SK-N-SH (cell line): ENCODE measurements around the gene OR5H2. TPM values are rescaled to one million over a fixed set of nuclear protein-coding genes. Genes with fewer than 3 reads are reported as not detected.

Experiments used
- CTCF ChIA-PET: fragments of 300-600, 350-600 bp; formaldehyde crosslinking; extraction: SDS; loops from one replicate; lab custom pipeline; 2021; lab: Yijun Ruan, JAX
- POLR2A ChIA-PET: fragments of 350-600 bp; sonication (Branson Sonifier 250); formaldehyde crosslinking; extraction: SDS; loops from one replicate; lab custom pipeline; 2020; ENCODE audit warnings: antibody characterized with exemption, inconsistent platforms; lab: Yijun Ruan, JAX
- DNase-seq: peaks from one replicate; pipeline ENCODE4 v3.0.0; 2012
- H2AFZ ChIP-seq: fragments of 200-600 bp; sonication (generic); 2 replicates; pipeline ENCODE4 v1.8.1; 2016; ENCODE audit warnings: antibody characterized with exemption, mild to moderate bottlenecking, low read depth
- H3F3A ChIP-seq: fragments of 200-600 bp; sonication (generic); replicated peaks from 2 replicates; pipeline ENCODE3; 2016; ENCODE audit warnings: antibody characterized with exemption, mild to moderate bottlenecking; ENCODE audit not compliant: insufficient read depth
- H3K27ac ChIP-seq, 2 experiments: fragments of 200-500 bp in 1 of 2; fragments of 200-600 bp in 1 of 2; sonication (Bioruptor generic) in 1 of 2; sonication (generic), shearing (Covaris generic) in 1 of 2; 2 replicates each; pipeline versions ENCODE4 v1.5.1 to v1.6.1; 2014 to 2016; ENCODE audit warnings: low read depth in 2 of 2, inconsistent platforms in 1 of 2, low read length in 1 of 2, mild to moderate bottlenecking in 1 of 2, mixed read lengths in 1 of 2
- H3K27me3 ChIP-seq: fragments of 200-600 bp; sonication (generic), shearing (Covaris generic); 2 replicates; pipeline ENCODE4 v1.6.1; 2016; ENCODE audit warnings: mixed run types; ENCODE audit not compliant: insufficient read depth
- H3K36me3 ChIP-seq, 2 experiments: fragments of 200-500 bp in 1 of 2; fragments of 200-600 bp in 1 of 2; sonication (Bioruptor generic) in 1 of 2; sonication (generic) in 1 of 2; replicated peaks in 1 of 2; 2 replicates each; pipeline versions ENCODE3 to v1.5.1; 2014 to 2016; ENCODE audit warnings: low read length in 1 of 2, mild to moderate bottlenecking in 1 of 2; ENCODE audit not compliant: insufficient read depth in 2 of 2, control insufficient read depth in 1 of 2
- H3K4me1 ChIP-seq, 2 experiments: fragments of 200-500 bp in 1 of 2; fragments of 200-600 bp in 1 of 2; sonication (Bioruptor generic) in 1 of 2; sonication (generic), shearing (Covaris generic) in 1 of 2; 2 replicates each; pipeline versions ENCODE4 v1.5.1 to v1.6.1; 2014 to 2016; ENCODE audit warnings: low read depth in 1 of 2, low read length in 1 of 2, mixed run types in 1 of 2; ENCODE audit not compliant: insufficient read depth in 2 of 2, control insufficient read depth in 1 of 2
- H3K4me2 ChIP-seq: fragments of 200-600 bp; sonication (generic), shearing (Covaris generic); 2 replicates; pipeline ENCODE4 v1.6.1; 2017; ENCODE audit warnings: mixed run types
- H3K4me3 ChIP-seq, 2 experiments: fragments of 200-500 bp in 1 of 2; fragments of 200-600 bp in 1 of 2; sonication (Bioruptor generic) in 1 of 2; sonication (generic), shearing (Covaris generic) in 1 of 2; 2 replicates each; pipeline versions ENCODE4 v1.5.1 to v1.8.1; 2014 to 2016; ENCODE audit warnings: low read depth in 2 of 2, inconsistent platforms in 1 of 2, low read length in 1 of 2, mild to moderate bottlenecking in 1 of 2, mixed read lengths in 1 of 2, moderate library complexity in 1 of 2
- H3K79me2 ChIP-seq: fragments of 200-600 bp; sonication (generic); 2 replicates; pipeline ENCODE4 v1.8.1; 2017; ENCODE audit warnings: mild to moderate bottlenecking; ENCODE audit not compliant: insufficient read depth
- H3K9ac ChIP-seq: fragments of 200-600 bp; sonication (generic); 2 replicates; pipeline ENCODE4 v1.6.1; 2017; ENCODE audit warnings: mixed run types
- H3K9me2 ChIP-seq: fragments of 200-600 bp; sonication (generic); 2 replicates; pipeline ENCODE4 v1.6.1; 2017; ENCODE audit warnings: mixed run types
- H3K9me3 ChIP-seq: fragments of 200-600 bp; sonication (generic); 2 replicates; pipeline ENCODE4 v1.6.1; 2017; ENCODE audit warnings: mixed run types, mild to moderate bottlenecking, moderate library complexity
- H4K20me1 ChIP-seq: fragments of 200-600 bp; sonication (generic); 2 replicates; pipeline ENCODE4 v1.6.1; 2017; ENCODE audit warnings: mild to moderate bottlenecking, mixed run types; ENCODE audit not compliant: insufficient read depth
- FOXM1 ChIP-seq: IDR thresholded peaks from 2 replicates; pipeline ENCODE4 v1.4.0; 2012; ENCODE audit warnings: low read depth, mild to moderate bottlenecking
- GATA2 ChIP-seq: sonication (generic); formaldehyde crosslinking; IDR thresholded peaks from 2 replicates; pipeline ENCODE4 v1.5.0; 2020; ENCODE audit warnings: mild to moderate bottlenecking, missing genetic modification reagents
- JUND ChIP-seq: IDR thresholded peaks from 2 replicates; pipeline ENCODE4 v1.4.0; 2012
- MXI1 ChIP-seq: IDR thresholded peaks from 2 replicates; pipeline ENCODE4 v1.6.1; 2012; ENCODE audit warnings: mild to moderate bottlenecking, low read depth, low read length, improper control_type of control experiment
- NFIC ChIP-seq: IDR thresholded peaks from 2 replicates; pipeline ENCODE4 v1.4.0; 2012; ENCODE audit warnings: borderline replicate concordance
- NRF1 ChIP-seq: IDR thresholded peaks from 2 replicates; pipeline ENCODE4 v1.6.1; 2012; ENCODE audit warnings: low read depth, mild to moderate bottlenecking, low read length
- RAD21 ChIP-seq: IDR thresholded peaks from 2 replicates; pipeline ENCODE4 v1.6.1; 2012; ENCODE audit warnings: mild to moderate bottlenecking, low read length
- RFX5 ChIP-seq: IDR thresholded peaks from 2 replicates; pipeline ENCODE4 v1.6.1; 2012; ENCODE audit warnings: mild to moderate bottlenecking, improper control_type of control experiment, low read length
- TCF12 ChIP-seq: IDR thresholded peaks from 2 replicates; pipeline ENCODE4 v1.4.0; 2012
- WGBS: methylation state at CpG from one replicate; pipeline ENCODE4 v1.1.6; 2017; ENCODE audit warnings: low lambda C conversion rate; 5-methylcytosine and 5-hydroxymethylcytosine counted together
- polyA plus RNA-seq, 3 experiments: library from polyadenylated mRNA; depleted of rRNA; stranded (reverse); fragments of >200 nt; gene quantifications; 2 replicates each; pipeline ENCODE4 v1.2.3, GENCODE V29; 2012
- TF ChIP-seq, protein P1 (sequence below): IDR thresholded peaks from 2 replicates; pipeline ENCODE4; 2012
- TF ChIP-seq, protein P2 (sequence below): fragments of 150-350 bp; IDR thresholded peaks from 2 replicates; pipeline ENCODE4 v1.6.1; 2017; ENCODE audit warnings: antibody characterized with exemption, low read length, low read depth, borderline replicate concordance
- TF ChIP-seq, protein P3 (sequence below): IDR thresholded peaks from 2 replicates; pipeline ENCODE4 v1.6.1; 2012; ENCODE audit warnings: mild to moderate bottlenecking, low read depth, low read length, moderate library complexity
- TF ChIP-seq, protein P4 (sequence below): fragments of 200-600 bp; sonication (generic); IDR thresholded peaks from 2 replicates; pipeline ENCODE4 v1.6.1; 2017; ENCODE audit warnings: antibody characterized with exemption, mild to moderate bottlenecking, moderate library complexity

OR5H2 gene
- polyA plus RNA-seq, 1 of the 3 experiments (the other 2 are of a cell fraction), result not detected

DNA sequence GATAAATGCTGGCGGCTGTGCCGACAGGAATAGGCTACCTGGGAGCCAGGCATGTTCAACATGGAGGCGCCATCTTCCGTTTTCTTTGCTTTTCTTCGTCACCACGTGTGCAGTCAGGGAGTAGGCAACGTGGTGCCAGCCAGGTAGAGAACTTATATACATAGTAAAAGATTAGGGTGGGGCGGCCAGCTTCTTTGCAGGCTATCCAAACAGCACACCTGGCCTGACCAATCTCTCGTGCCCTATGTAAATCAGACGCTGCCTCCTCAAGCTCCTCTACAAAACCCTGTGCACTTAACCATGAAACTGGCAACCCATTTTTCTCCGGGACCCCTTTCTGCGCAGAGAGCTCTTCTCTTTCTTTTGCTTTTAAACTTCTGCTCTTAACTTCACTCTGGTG lies 42.8 kb downstream of the OR5H2 start:
- Histone ChIP-seq H3K9ac (no peak overlapping the region), H3K9me3 (no peaks in the 10 kb centered on the region), H2AFZ (no peak overlapping the region), H3K79me2 (no peaks in the 10 kb centered on the region), H3K9me2 (no peaks in the 10 kb centered on the region), H3F3A (no peaks in the 10 kb centered on the region), H3K4me2 (no peak overlapping the region; the same call in 1 of the 2 replicates), H3K4me1 (no peaks in the 10 kb centered on the region), H3K36me3 (no peaks in the 10 kb centered on the region), H4K20me1 (no peaks in the 10 kb centered on the region), H3K4me3 (no peak overlapping the region), H3K27ac (no peak overlapping the region), H3K27me3 (peaks cover 4% of the 10 kb centered on the region; the same call in 1 of the 2 replicates)
- 9% methylated on average over 11 of the region's 12 CpGs for whole genome bisulfite sequencing
- CTCF ChIA-PET, result interaction anchor here (1.5 to 2.1 kb wide), 2 partner anchors 19 to 285 kb away, joined by 6 to 12 read pairs; no protein-coding TSS in a partner anchor
- POLR2A ChIA-PET, result no interaction called here
- no peak for DNase-seq
- no peak for TF ChIP-seq JUND
- no peak for TF ChIP-seq MXI1

DNA sequence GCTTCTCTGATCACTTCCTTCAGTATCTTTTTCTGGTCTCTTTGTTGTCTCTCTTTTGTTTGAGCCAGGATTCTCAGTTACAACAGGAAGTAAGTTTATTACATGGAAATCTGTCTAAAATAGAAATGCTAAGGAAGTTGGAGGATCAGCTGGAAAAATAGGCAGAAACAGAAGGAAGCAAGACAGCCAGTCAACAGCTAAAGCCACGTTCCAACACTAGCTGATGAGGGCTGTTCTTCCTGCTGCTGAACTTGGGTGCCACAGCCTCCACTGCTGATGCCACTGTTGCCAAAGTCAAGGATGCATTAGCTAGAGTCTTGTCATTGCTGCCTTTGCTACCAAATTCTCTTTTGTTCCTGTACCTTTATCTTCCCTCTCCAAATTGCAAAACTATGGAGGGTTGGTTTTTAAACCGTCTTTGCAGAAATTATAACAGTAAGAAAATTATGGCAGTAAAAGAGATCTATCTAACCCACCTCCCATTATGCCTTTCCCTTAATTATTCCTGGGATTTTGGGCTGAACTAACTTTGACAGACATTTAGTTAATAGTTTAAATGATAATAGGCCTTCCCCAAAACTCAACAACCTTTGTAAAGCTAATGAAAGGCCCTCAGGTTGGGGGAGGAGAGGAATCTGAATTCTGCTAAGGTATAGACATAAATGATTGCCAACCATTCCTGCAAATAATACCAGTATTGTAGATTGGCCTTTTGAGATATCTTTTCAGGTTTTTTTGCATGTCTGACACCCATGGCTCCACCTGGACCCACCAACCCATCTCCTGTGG lies 44.0 kb downstream of the OR5H2 start:
- Histone ChIP-seq H4K20me1 (no peaks in the 10 kb centered on the region), H3K4me1 (no peaks in the 10 kb centered on the region), H3F3A (no peaks in the 10 kb centered on the region), H3K4me2 (no peak overlapping the region), H3K9ac (no peak overlapping the region), H3K9me3 (no peaks in the 10 kb centered on the region), H3K79me2 (no peaks in the 10 kb centered on the region), H3K27ac (no peak overlapping the region), H2AFZ (no peak overlapping the region), H3K27me3 (peaks cover 4% of the 10 kb centered on the region; the same call in 1 of the 2 replicates), H3K36me3 (no peaks in the 10 kb centered on the region), H3K4me3 (no peak overlapping the region), H3K9me2 (no peaks in the 10 kb centered on the region)
- no peak for DNase-seq
- no peak for TF ChIP-seq RAD21
- TF ChIP-seq, protein P1, sequence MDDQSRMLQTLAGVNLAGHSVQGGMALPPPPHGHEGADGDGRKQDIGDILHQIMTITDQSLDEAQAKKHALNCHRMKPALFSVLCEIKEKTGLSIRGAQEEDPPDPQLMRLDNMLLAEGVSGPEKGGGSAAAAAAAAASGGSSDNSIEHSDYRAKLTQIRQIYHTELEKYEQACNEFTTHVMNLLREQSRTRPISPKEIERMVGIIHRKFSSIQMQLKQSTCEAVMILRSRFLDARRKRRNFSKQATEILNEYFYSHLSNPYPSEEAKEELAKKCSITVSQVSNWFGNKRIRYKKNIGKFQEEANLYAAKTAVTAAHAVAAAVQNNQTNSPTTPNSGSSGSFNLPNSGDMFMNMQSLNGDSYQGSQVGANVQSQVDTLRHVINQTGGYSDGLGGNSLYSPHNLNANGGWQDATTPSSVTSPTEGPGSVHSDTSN, result no peak
- TF ChIP-seq GATA2 (CRISPR knock-in tag), result no peak
- WGBS, result 4% methylated on average over 2 of the region's 2 CpGs
- ChIA-PET POLR2A (no interaction called here), CTCF (interaction anchor here (0.9 to 2.1 kb wide), 4 partner anchors 12 to 288 kb away, joined by 3 to 12 read pairs (median 5); no protein-coding TSS in a partner anchor)

DNA sequence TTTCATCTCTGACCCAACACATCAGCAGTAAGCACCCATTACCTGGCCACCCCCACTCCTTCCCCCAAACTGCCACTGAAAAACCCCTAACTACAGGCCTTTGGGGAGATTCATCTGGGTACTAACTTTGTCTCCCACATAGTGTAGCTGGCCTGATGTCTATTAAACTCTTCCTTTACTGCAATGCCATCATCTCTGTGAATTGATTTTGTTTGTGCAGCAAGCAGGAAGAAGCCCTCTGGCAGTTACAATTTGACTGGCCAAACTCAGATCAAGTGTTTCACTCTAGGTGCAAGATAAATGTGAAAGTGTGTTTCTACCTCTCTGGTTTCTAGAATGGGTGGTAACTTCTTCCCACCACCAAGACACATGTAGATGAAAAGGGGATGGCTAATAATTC lies 44.6 kb downstream of the OR5H2 start:
- CTCF ChIA-PET, result interaction anchor here (0.9 kb wide), 1 partner anchor 289 kb away, joined by 4 read pairs; no protein-coding TSS in a partner anchor
- Histone ChIP-seq H4K20me1 (no peaks in the 10 kb centered on the region), H3K79me2 (no peaks in the 10 kb centered on the region), H3K4me2 (no peak overlapping the region), H3K27me3 (peaks cover 4% of the 10 kb centered on the region; the same call in 1 of the 2 replicates), H3K4me3 (no peak overlapping the region), H3K9ac (no peak overlapping the region), H3K27ac (no peak overlapping the region), H2AFZ (no peak overlapping the region), H3F3A (no peaks in the 10 kb centered on the region), H3K4me1 (no peaks in the 10 kb centered on the region), H3K9me3 (no peaks in the 10 kb centered on the region), H3K36me3 (no peaks in the 10 kb centered on the region), H3K9me2 (no peaks in the 10 kb centered on the region)
- DNase-seq, result no peak
- POLR2A ChIA-PET, result no interaction called here
- TF ChIP-seq, protein P2, sequence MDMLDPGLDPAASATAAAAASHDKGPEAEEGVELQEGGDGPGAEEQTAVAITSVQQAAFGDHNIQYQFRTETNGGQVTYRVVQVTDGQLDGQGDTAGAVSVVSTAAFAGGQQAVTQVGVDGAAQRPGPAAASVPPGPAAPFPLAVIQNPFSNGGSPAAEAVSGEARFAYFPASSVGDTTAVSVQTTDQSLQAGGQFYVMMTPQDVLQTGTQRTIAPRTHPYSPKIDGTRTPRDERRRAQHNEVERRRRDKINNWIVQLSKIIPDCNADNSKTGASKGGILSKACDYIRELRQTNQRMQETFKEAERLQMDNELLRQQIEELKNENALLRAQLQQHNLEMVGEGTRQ, result no peak
- TF ChIP-seq RFX5, result no peak
- TF ChIP-seq GATA2 (CRISPR knock-in tag), result no peak
- TF ChIP-seq, protein P3, sequence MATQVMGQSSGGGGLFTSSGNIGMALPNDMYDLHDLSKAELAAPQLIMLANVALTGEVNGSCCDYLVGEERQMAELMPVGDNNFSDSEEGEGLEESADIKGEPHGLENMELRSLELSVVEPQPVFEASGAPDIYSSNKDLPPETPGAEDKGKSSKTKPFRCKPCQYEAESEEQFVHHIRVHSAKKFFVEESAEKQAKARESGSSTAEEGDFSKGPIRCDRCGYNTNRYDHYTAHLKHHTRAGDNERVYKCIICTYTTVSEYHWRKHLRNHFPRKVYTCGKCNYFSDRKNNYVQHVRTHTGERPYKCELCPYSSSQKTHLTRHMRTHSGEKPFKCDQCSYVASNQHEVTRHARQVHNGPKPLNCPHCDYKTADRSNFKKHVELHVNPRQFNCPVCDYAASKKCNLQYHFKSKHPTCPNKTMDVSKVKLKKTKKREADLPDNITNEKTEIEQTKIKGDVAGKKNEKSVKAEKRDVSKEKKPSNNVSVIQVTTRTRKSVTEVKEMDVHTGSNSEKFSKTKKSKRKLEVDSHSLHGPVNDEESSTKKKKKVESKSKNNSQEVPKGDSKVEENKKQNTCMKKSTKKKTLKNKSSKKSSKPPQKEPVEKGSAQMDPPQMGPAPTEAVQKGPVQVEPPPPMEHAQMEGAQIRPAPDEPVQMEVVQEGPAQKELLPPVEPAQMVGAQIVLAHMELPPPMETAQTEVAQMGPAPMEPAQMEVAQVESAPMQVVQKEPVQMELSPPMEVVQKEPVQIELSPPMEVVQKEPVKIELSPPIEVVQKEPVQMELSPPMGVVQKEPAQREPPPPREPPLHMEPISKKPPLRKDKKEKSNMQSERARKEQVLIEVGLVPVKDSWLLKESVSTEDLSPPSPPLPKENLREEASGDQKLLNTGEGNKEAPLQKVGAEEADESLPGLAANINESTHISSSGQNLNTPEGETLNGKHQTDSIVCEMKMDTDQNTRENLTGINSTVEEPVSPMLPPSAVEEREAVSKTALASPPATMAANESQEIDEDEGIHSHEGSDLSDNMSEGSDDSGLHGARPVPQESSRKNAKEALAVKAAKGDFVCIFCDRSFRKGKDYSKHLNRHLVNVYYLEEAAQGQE, result no peak
- no peak for TF ChIP-seq FOXM1
- no peak for TF ChIP-seq RAD21
- TF ChIP-seq, protein P4, sequence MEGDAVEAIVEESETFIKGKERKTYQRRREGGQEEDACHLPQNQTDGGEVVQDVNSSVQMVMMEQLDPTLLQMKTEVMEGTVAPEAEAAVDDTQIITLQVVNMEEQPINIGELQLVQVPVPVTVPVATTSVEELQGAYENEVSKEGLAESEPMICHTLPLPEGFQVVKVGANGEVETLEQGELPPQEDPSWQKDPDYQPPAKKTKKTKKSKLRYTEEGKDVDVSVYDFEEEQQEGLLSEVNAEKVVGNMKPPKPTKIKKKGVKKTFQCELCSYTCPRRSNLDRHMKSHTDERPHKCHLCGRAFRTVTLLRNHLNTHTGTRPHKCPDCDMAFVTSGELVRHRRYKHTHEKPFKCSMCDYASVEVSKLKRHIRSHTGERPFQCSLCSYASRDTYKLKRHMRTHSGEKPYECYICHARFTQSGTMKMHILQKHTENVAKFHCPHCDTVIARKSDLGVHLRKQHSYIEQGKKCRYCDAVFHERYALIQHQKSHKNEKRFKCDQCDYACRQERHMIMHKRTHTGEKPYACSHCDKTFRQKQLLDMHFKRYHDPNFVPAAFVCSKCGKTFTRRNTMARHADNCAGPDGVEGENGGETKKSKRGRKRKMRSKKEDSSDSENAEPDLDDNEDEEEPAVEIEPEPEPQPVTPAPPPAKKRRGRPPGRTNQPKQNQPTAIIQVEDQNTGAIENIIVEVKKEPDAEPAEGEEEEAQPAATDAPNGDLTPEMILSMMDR, result no peak
- TF ChIP-seq TCF12, result no peak
- TF ChIP-seq NRF1, result no peak
- TF ChIP-seq NFIC, result no peak
